Esophagus squamous epithelium (tissue), 4 donors: ENCODE measurements around the gene XCR1.

Experiments used
- CTCF ChIP-seq, 6 experiments: fragments of 450-650 bp in 4 of 6; fragments of 200-600 bp in 2 of 6; sonication (generic) in 2 of 6; IDR thresholded peaks; one replicate each; pipeline ENCODE4 v1.5.1; 2016 to 2019; ENCODE audit warnings: antibody characterized with exemption in 6 of 6, mild to moderate bottlenecking in 4 of 6, moderate library complexity in 4 of 6
- POLR2A ChIP-seq, 4 donors: fragments of 450-650 bp; IDR thresholded peaks; one replicate each; pipeline ENCODE4 v1.6.1; 2017; ENCODE audit warnings: antibody characterized with exemption in 4 of 4, mild to moderate bottlenecking in 4 of 4, moderate library complexity in 3 of 4

GRCh38 chr3:45975686-45976085 is 51.6 kb downstream of the XCR1 start:
- TF ChIP-seq POLR2A (IDR thresholded peaks at IDR 0.05) (no peak), CTCF (IDR thresholded peaks at IDR 0.05) (no peak)
